ENCODE data around the gene SPG7.
A peak's percentile ranks its signal among the peaks of the same experiment; 100 is the strongest.
"Not testable (repeated sequence)": the region's sequence is repeated elsewhere in the genome, so short reads cannot be mapped to it uniquely, and the experiment has no call there.

The SPG7 gene

GRCh38 chr16:89565506-89566372 lies 57.5 kb downstream of the SPG7 start:
- peak; percentile 28 for DNase-seq

- no peak for DNase-seq
Observed at GRCh38 chr16:89567656-89568594, 59.7 kb downstream of the SPG7 start.

- no peak for DNase-seq
Observed at GRCh38 chr16:89569506-89570341, 61.5 kb downstream of the SPG7 start.

DNA sequence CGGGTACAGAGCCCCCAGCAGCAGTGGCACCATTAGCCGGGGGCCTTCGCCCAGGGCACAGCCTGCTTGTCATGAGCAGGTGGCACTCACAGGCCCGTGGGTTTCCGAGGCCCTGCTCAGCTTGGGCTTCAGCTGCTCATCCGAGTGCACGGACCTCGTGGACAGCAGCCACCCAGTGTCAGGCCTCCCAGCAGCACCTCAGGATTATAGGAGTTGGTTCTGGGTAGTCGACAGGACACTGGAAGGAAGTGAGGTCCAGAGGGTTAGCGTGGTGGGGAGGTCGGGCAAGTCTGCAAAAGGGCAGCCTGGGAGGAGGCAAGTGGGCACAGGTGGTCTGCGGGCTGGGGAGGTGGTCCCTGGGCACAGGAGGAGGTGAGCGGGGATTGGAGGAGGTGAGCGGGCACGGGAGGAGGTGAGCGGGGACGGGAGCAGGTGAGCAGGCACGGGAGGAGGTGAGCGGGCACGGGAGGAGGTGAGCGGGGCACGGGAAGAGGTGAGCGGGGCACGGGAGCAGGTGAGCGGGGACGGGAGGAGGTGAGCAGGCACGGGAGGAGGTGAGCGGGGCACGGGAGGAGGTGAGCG lies 62.2 kb downstream of the SPG7 start:
- DNase-seq, result no peak

GRCh38 chr16:89570983-89571598 lies 62.9 kb downstream of the SPG7 start:
- not testable (repeated sequence) for DNase-seq

GRCh38 chr16:89571636-89572035 lies 63.4 kb downstream of the SPG7 start:
- DNase-seq, result no peak

DNA sequence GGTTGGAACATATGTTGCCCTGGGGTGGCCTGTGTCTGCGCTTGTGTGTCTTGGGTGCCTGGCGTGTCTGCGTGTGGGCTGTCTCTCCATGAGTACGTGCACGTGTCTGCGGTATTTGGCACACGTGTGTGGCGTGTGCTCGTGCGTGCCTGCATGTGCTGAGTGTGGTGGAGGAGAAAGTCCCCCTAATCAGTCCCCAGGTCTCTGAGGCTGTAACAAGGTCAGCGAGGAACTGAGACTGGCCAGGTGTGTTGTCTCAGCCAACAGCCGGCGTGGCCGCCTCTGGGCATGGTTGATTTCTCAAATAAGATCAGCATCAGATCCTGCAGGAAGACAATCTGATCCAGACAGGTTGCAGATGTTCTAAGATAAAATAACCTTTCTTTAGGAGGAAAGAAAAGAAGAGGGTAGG lies 63.9 kb downstream of the SPG7 start:
- no peak for DNase-seq

DNA sequence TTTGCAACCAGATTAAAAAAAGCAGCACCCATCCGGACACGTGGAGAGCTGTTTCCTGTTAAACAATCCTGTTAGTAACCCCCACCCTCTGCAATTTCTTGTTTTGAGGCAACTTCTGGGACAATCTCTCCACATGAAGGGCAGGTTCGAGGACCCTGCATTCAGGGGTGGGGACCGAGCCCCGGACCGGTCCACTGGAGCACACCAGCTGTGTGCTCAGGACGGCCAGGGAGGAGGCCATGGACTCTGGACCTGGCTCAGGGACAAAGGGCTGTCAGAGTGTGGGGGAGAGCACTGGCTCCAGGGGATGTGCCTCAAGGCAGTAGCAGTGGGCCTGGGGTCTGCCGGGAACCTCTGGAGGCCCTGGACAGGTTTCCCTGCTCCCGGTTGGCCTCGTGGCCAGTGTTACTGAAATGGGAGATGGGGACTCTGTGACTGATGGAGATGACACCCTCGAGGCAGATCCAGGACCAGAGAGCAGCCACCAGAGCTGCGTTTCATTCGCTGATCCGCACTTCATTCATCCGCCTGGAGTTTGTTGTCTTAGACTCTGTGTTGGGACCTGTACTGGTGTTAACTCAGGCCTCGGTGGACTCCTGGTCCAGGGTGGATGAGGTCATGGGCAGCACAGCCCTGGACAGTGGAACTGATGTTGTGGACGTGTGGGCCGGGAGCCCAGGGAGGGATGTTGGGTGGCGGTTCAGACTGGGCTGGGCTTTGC lies 64.4 kb downstream of the SPG7 start:
- no peak for DNase-seq

DNA sequence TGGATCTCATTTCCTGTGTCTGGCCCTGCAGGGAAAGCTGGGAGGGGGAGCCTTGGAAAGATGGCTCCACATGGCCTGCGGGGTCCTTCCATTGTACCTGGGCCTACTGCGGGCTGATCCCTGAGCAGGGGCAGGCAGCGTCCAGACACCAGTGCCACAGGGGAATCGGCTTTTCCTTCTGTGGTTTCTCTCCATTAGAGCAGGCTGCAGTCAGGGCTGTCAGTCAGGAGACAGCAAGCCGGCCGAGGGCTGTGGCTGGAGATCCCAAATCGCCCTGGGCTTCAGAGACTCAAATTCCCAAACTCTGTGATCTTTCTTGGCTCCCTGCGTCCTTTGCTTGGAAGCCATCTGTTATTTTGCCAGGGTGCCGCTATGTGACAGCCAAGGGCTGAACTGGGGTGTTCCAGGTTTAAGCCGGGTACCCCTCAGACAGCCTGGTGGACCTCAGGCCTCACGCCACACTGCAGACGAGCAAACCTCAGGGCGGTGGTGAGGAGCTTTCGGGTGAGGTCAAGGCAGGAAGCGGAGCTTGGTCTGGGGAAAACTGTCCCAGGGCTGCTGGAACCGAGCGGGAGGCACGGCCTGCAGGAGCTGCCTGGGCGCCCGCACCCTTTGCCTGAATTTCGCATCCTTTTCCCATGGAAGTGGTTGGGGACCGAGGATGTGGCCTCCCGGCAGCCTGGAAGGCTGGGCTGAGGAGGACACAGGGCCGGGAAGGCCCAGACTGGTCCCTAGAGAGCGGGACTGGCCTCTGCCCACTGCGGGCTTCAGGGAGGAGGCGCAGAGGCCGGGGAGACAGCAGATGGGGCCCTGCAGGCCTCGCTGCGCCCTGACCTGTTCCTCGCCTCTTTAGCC lies 65.8 kb downstream of the SPG7 start:
- no peak for DNase-seq

GRCh38 chr16:89574681-89575246 lies 66.6 kb downstream of the SPG7 start:
- DNase-seq, result peak; percentile 70

DNA sequence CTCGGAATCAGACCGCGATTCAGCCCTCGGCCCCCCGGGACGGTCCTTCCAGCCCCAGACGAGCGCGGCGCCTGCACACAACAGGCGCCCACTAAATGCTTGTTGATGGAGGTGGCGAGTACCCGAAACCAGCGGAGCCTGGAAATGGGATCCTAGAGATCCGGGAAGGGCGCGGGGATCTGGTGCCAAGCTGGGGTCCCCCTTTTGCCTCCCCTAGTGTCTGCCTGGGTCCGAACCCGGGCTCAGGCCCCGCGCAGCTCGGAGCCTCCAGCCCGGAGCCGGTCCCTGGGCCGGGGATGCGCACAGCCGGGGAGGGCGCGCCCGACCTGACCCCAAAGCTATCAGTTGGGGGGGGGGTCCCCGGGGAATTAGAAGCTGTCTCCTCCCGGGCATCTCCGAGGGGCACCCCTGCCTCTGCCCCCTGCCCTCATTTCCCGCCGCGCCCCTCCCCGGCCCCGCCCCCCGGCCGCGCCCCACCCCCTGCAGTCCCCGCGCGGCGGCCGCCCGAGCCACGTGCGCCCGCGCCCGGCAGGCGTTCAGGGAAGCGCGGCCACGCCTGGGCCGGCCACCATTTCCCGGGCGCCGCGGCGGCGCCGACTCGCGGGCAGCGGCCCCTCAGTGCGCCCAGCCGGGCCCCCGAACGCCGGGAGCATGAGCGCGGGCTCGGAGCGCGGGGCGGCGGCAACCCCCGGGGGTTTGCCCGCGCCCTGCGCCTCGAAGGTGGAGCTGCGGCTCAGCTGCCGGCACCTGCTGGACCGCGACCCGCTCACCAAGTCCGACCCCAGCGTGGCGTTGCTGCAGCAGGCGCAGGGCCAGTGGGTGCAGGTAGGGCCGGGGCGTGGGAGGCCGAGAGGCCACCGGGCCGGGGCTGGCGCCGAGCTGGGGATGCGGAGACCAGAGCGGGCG lies 67.3 kb downstream of the SPG7 start, which contains the start of gene CPNE7:
CPNE7 (plus strand) TSS at position 512 of the 906 bp plus-strand sequence; CDS start at position 652, 140 bp downstream.
- DNase-seq, result no peak

DNA sequence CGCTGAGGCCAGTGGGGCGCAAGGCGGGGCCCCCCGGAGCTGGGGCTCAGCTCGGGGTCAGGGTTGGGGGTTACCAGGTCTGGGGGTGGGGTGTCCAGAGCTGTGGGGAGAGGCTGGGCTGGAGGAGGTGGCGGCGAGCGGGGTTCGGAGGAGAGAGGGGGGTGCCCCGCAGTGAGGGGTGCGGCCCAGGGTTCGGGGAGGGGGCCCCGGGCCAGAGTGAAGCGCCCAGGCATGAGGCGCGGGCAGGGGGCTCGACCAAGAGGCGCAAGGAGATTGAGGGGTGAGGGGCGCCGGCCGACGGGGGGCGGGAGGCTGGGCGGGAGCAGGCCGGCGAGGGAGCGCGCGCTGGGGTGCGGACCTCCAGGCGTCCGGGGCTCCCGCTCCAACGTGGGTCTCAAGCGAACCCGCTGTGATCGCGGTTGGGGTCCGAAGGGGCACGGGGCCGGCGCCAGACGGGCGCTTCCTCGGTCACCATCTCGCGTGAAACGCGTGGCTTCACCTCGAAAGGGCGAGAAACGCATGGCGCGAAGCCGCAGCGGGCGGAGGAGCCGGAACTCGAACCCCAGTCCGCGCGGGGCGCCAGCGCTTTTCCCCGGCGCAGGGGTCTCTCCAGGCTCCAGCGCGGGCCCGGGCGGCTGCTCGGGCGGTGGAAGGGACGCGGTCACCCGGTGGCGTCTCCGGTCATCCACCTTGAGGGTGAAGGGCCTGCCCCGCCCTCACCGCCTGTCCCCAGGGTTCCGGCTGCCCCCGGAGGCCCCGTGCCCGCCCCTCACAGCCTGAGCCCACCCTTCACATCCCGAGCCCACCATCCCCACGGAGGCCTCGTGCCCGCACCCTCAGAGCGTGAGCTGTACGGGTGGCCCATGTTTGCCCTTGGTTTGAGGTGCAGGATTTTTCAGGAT lies 68.2 kb downstream of the SPG7 start:
- DNase-seq, result no peak

GRCh38 chr16:89577055-89577759 lies 69.0 kb downstream of the SPG7 start:
- no peak for DNase-seq

DNA sequence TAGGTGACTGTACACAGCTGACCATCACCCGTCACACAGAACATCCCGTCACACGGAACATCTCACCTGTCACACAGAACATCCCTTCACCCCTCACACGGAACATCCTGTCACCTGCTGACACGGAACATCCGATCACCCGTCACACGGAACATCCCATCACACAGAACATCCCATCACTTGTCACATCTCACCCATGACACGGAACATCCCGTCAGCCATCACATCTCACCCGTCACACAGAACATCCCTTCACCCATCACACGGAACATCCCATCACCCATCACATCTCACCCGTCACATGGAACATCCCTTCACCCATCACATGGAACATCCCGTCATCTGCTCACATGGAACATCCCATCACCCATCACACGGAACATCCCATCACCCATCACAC lies 71.1 kb downstream of the SPG7 start:
- DNase-seq, result no peak

- DNase-seq, result peak; percentile 98
Observed at GRCh38 chr16:89581045-89581695, 73.0 kb downstream of the SPG7 start.

Measured in fibroblast of skin of scalp (primary cell).